Coronary artery (tissue), 2 donors: ENCODE data around the gene TMEM192.

ENCODE experiments used
- DNase-seq: peaks from one replicate; pipeline ENCODE4 v3.0.0-alpha.2; 2017; ENCODE audit warnings: low spot score
- H3K27ac ChIP-seq, 2 donors: fragments of 200-600 bp; sonication (generic); one replicate each; pipeline ENCODE4 v1.5.1; 2016 to 2019
- H3K4me3 ChIP-seq: fragments of 200-600 bp; sonication (generic); 2 replicates; pipeline ENCODE4 v1.5.1; 2016; ENCODE audit warnings: mild to moderate bottlenecking, moderate library complexity
- CTCF ChIP-seq: fragments of 200-600 bp; sonication (generic); IDR thresholded peaks from one replicate; pipeline ENCODE4 v1.5.1; 2019; ENCODE audit warnings: antibody characterized with exemption

The TMEM192 gene

GRCh38 chr4:165124488-165124887 lies 11.8 kb upstream of the TMEM192 start:
- no peak for DNase-seq
- H3K4me3 ChIP-seq, result no peak overlapping the region
- H3K27ac ChIP-seq, result no peak overlapping the region
- TF ChIP-seq CTCF, result no peak

GRCh38 chr4:165118256-165118909 lies 5.7 kb upstream of the TMEM192 start:
- no peak for TF ChIP-seq CTCF
- H3K4me3 ChIP-seq, result no peak overlapping the region
- DNase-seq, result no peak
- no peak overlapping the region for H3K27ac ChIP-seq

GRCh38 chr4:165115301-165115700 lies 2.6 kb upstream of the TMEM192 start:
- TF ChIP-seq CTCF, result no peak
- DNase-seq, result no peak
- no peak overlapping the region for H3K27ac ChIP-seq
- H3K4me3 ChIP-seq, result no peak overlapping the region

GRCh38 chr4:165111906-165112367 lies 723 bp downstream of the TMEM192 start:
- no peak for DNase-seq
- peak overlapping the region; percentile 81 for H3K4me3 ChIP-seq
- TF ChIP-seq CTCF, result no peak
- peak overlapping the region; percentile 92 to 94 for H3K27ac ChIP-seq

- Histone ChIP-seq H3K27ac (no peak overlapping the region), H3K4me3 (no peak overlapping the region)
- no peak for TF ChIP-seq CTCF
- no peak for DNase-seq
These were observed 6.1 kb downstream of the TMEM192 start for GRCh38 chr4:165106518-165106917.

- no peak overlapping the region for H3K27ac ChIP-seq
- TF ChIP-seq CTCF, result no peak
These were observed 11.0 kb downstream of the TMEM192 start for GRCh38 chr4:165101641-165102040.

GRCh38 chr4:165096776-165097175 lies 15.9 kb downstream of the TMEM192 start:
- TF ChIP-seq CTCF, result peak; percentile 33
- no peak for DNase-seq

More at GRCh38 chr4:165101641-165102040, 11.0 kb downstream of the TMEM192 start:
- DNase-seq, result no peak
- H3K4me3 ChIP-seq, result no peak overlapping the region

More at GRCh38 chr4:165096776-165097175, 15.9 kb downstream of the TMEM192 start:
- no peak overlapping the region for H3K4me3 ChIP-seq
- H3K27ac ChIP-seq, result no peak overlapping the region
